DND-41 (cell line): ENCODE results near the gene P4HA2.

Source experiments
- CTCF ChIP-seq: IDR thresholded peaks from 2 replicates; pipeline ENCODE4 v1.5.1; 2012; ENCODE audit warnings: borderline replicate concordance, low read length, moderate library complexity, mild to moderate bottlenecking; ENCODE audit not compliant: poor library complexity, severe bottlenecking; ENCODE audit errors: extremely low read depth
- EZH2 ChIP-seq: IDR thresholded peaks from 3 replicates; pipeline ENCODE4 v1.6.1; 2012; ENCODE audit warnings: borderline replicate concordance, low read depth, mild to moderate bottlenecking, moderate library complexity, low read length, inconsistent platforms; ENCODE audit not compliant: severe bottlenecking

- TF ChIP-seq CTCF (no peak), EZH2 (no peak)
Observed at GRCh38 chr5:132264546-132265335, 37.1 kb upstream of the P4HA2 start.
